GM12874 (cell line): ENCODE measurements around the gene GNAZ.

Experiments
- TF ChIP-seq, protein P1 (sequence below): IDR thresholded peaks from 2 replicates; pipeline ENCODE4 v1.5.1; 2011; ENCODE audit warnings: low read depth, mild to moderate bottlenecking, control low read depth, low read length, moderate library complexity; ENCODE audit not compliant: insufficient read depth

Gene GNAZ

GRCh38 chr22:23064381-23065068 is 5.8 kb upstream of the GNAZ start:
- TF ChIP-seq, protein P1, sequence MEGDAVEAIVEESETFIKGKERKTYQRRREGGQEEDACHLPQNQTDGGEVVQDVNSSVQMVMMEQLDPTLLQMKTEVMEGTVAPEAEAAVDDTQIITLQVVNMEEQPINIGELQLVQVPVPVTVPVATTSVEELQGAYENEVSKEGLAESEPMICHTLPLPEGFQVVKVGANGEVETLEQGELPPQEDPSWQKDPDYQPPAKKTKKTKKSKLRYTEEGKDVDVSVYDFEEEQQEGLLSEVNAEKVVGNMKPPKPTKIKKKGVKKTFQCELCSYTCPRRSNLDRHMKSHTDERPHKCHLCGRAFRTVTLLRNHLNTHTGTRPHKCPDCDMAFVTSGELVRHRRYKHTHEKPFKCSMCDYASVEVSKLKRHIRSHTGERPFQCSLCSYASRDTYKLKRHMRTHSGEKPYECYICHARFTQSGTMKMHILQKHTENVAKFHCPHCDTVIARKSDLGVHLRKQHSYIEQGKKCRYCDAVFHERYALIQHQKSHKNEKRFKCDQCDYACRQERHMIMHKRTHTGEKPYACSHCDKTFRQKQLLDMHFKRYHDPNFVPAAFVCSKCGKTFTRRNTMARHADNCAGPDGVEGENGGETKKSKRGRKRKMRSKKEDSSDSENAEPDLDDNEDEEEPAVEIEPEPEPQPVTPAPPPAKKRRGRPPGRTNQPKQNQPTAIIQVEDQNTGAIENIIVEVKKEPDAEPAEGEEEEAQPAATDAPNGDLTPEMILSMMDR, result no peak

- TF ChIP-seq, protein P1, result no peak
Measured at GRCh38 chr22:23065069-23065451, 5.3 kb upstream of the GNAZ start.

DNA sequence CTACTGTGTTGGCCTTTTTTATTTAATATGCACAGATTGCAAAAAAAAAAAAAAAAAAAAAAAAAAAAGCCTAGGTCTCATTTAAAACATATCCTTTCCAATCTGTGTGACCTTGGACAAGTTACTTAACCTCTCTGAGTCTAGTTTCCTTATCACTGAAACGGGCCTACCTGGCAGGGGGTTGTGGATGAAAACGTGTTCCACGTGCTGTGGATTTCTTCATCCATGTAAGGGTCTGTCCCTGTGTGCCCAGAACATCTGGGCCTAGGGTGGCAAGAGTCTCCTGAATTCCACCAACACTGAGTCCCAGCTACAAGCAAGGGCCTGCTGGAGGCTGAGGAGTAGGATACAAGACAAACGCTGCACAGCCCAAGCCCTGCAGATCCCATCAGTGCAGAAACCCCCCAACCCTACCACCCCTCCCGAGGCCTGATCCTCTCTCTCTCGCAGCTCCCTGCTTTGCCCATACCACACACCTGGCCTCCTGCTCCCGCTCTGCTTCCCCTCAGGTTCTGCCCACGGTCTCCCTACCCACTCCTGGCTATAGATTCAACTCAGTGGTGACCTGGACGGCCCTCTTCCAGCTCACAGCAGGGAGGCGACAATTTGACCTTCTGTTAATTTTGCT is 4.7 kb upstream of the GNAZ start:
- TF ChIP-seq, protein P1, result no peak

DNA sequence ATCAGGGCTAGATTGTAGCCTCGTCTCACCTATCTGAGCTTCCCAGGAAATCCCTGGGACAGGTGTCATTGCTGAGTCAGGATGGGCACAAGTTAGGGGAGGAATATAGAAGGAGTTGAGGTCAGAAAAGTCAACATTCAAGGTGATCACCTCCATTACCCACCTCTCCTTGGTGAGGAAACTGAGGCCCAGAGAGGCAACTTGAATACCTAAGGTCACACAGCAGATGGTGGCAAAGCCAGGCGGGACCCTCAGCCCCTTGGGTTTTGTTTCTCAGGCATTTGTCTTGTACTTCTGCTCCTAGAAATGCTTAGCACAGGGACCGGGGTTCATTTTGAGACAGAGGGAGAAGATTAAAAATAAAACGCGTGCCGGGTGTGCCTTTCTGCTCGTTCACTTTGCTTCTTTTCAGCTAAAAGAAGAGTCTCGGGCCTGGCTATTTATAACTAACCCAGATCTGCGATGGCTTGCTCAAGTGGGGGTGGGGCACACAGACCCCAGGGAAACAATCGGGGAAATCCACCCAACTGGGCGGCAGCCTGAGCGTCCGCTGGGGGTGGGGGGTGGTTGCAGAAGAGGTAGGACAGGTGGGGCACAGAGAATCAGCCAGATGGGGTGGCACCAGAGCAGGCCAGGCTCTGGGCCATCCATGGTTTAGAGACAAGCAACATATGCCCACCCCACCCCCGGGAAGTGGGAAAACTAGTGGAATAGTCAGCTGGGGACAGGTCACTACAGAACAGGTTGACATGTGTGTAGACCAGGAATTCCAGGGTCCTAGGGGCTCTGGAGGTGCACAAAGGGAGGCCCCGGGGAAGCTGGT is 3.9 kb upstream of the GNAZ start:
- TF ChIP-seq, protein P1, result no peak

GRCh38 chr22:23067023-23067650 is 3.2 kb upstream of the GNAZ start:
- TF ChIP-seq, protein P1, result no peak

DNA sequence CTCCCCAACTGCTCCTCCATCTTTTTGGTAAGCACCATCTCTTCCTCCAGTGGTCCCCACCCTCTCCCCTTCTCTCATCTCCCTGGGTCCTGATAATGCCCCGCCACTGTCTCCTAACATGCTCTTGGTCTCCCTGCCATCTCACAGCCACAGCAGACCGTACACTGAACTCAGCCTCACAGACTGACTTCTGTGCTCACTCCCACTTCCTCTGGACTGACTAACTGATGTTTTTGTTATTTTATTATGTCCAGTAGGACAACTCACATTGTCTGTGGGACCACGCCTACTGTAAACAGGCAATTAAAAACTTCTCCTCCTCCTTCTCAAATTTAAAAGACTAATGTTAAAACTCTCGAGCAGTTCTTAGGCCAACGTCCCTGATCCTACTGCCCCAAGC is 2.6 kb upstream of the GNAZ start:
- TF ChIP-seq, protein P1, result no peak
